Epithelial cell of proximal tubule (primary cell): ENCODE data around the gene RNF40. TPM values are rescaled to one million over a fixed set of nuclear protein-coding genes. Genes with fewer than 3 reads are reported as not detected.

Experiments used
- DNase-seq: peaks from one replicate; pipeline ENCODE4 v3.0.0-alpha.2; 2011; ENCODE audit warnings: low read depth
- H3K4me3 ChIP-seq: 2 replicates; pipeline ENCODE4 v1.5.1; 2011; ENCODE audit warnings: low read depth, mild to moderate bottlenecking, low read length
- CTCF ChIP-seq: conservative IDR thresholded peaks from 2 replicates; pipeline ENCODE4 v1.5.1; 2012; ENCODE audit warnings: low read depth, mild to moderate bottlenecking, low read length
- total RNA-seq: library from RNA; depleted of rRNA; stranded (reverse); fragments of >200 nt; gene quantifications from 2 replicates; pipeline ENCODE4 v1.2.3, GENCODE V29; 2015

RNF40 gene
- total RNA-seq, 1 donor from 2014 or later = 47.2 TPM

GRCh38 chr16:30775131-30775391, 12.9 kb downstream of the RNF40 start:
- H3K4me3 ChIP-seq = peak overlapping the region; percentile 83
- no peak for TF ChIP-seq CTCF
- no peak for DNase-seq

GRCh38 chr16:30775392-30776188, 13.5 kb downstream of the RNF40 start:
- TF ChIP-seq CTCF = no peak
- DNase-seq = no peak
- peak overlapping the region; percentile 83 for H3K4me3 ChIP-seq

GRCh38 chr16:30777591-30778297, 15.6 kb downstream of the RNF40 start:
- TF ChIP-seq CTCF = no peak
- H3K4me3 ChIP-seq = no peak overlapping the region
- DNase-seq = no peak

- TF ChIP-seq CTCF = no peak
- DNase-seq = no peak
- no peak overlapping the region for H3K4me3 ChIP-seq
These were observed 16.6 kb downstream of the RNF40 start for GRCh38 chr16:30778549-30779244.

- no peak overlapping the region for H3K4me3 ChIP-seq
- no peak for TF ChIP-seq CTCF
- DNase-seq = no peak
These were observed 17.5 kb downstream of the RNF40 start for GRCh38 chr16:30779596-30779995.

- TF ChIP-seq CTCF = no peak
- no peak overlapping the region for H3K4me3 ChIP-seq
- DNase-seq = no peak
These were observed 17.9 kb downstream of the RNF40 start for GRCh38 chr16:30780021-30780420.
